HG02642 (cell line): ENCODE measurements around the gene USP48.
"Not testable (repeated sequence)": the region's sequence is repeated elsewhere in the genome, so short reads cannot be mapped to it uniquely, and the experiment has no call there.

Source experiments
- ATAC-seq: cut with Tn5 transposase; IDR thresholded peaks from one replicate; pipeline ENCODE4 v1.9.1; 2021; ENCODE audit warnings: mild to moderate bottlenecking; ENCODE audit not compliant: unreplicated experiment, poor library complexity

Gene USP48

GRCh38 chr1:21705303-21705980 is 77.5 kb downstream of the USP48 start:
- ATAC-seq: no peak

- ATAC-seq: no peak
These were observed 78.8 kb downstream of the USP48 start for GRCh38 chr1:21704145-21704544.

- ATAC-seq: no peak
These were observed 79.5 kb downstream of the USP48 start for GRCh38 chr1:21703318-21703963.

- no peak for ATAC-seq
These were observed 80.2 kb downstream of the USP48 start for GRCh38 chr1:21702780-21703179.

GRCh38 chr1:21701401-21701800 is 81.5 kb downstream of the USP48 start:
- no peak for ATAC-seq

GRCh38 chr1:21700094-21700493 is 82.9 kb downstream of the USP48 start:
- no peak for ATAC-seq

- ATAC-seq: no peak
These were observed 86.0 kb downstream of the USP48 start for GRCh38 chr1:21696931-21697330.

GRCh38 chr1:21693732-21694131 is 89.2 kb downstream of the USP48 start:
- ATAC-seq: no peak

GRCh38 chr1:21691739-21692138 is 91.2 kb downstream of the USP48 start:
- ATAC-seq: no peak

GRCh38 chr1:21689661-21690372 is 93.1 kb downstream of the USP48 start:
- no peak for ATAC-seq

GRCh38 chr1:21687081-21687529 is 95.8 kb downstream of the USP48 start:
- ATAC-seq: no peak

GRCh38 chr1:21685946-21686678 is 96.8 kb downstream of the USP48 start:
- no peak for ATAC-seq

GRCh38 chr1:21681426-21681825 is 101.5 kb downstream of the USP48 start:
- no peak for ATAC-seq

- no peak for ATAC-seq
These were observed 102.0 kb downstream of the USP48 start for GRCh38 chr1:21680918-21681317.

GRCh38 chr1:21680381-21680780 is 102.6 kb downstream of the USP48 start:
- no peak for ATAC-seq

- no peak for ATAC-seq
These were observed 105.8 kb downstream of the USP48 start for GRCh38 chr1:21677168-21677567.

- no peak for ATAC-seq
These were observed 108.0 kb downstream of the USP48 start for GRCh38 chr1:21674957-21675356.

GRCh38 chr1:21673853-21674252 is 109.1 kb downstream of the USP48 start:
- not testable (repeated sequence) for ATAC-seq

- ATAC-seq: no peak
These were observed 109.6 kb downstream of the USP48 start for GRCh38 chr1:21673277-21673780.

- no peak for ATAC-seq
These were observed 110.3 kb downstream of the USP48 start for GRCh38 chr1:21672478-21673276.
